Measurements from ENCODE around the gene AGPAT3.
"Not testable (repeated sequence)": the region's sequence is repeated elsewhere in the genome, so short reads cannot be mapped to it uniquely, and the experiment has no call there.

AGPAT3 gene

GRCh38 chr21:43864962-43865539 lies at the start of gene AGPAT3:
AGPAT3 (plus strand) TSS chr21:43865223; CDS start chr21:43959682, 94,459 bp downstream.
- FAIRE-seq, result no peak

GRCh38 chr21:43815991-43816390 lies 49.0 kb upstream of the AGPAT3 start:
- no peak for FAIRE-seq

GRCh38 chr21:43816611-43817071 lies 48.4 kb upstream of the AGPAT3 start:
- no peak for FAIRE-seq

- FAIRE-seq, result no peak
These were observed 47.6 kb upstream of the AGPAT3 start for GRCh38 chr21:43817157-43818086.

GRCh38 chr21:43818685-43819084 lies 46.3 kb upstream of the AGPAT3 start:
- no peak for FAIRE-seq

- FAIRE-seq, result no peak
These were observed 45.3 kb upstream of the AGPAT3 start for GRCh38 chr21:43819511-43820405.

GRCh38 chr21:43820466-43820865 lies 44.6 kb upstream of the AGPAT3 start:
- FAIRE-seq, result no peak

- not testable (repeated sequence) for FAIRE-seq
These were observed 42.9 kb upstream of the AGPAT3 start for GRCh38 chr21:43822166-43822565.

GRCh38 chr21:43822741-43823140 lies 42.3 kb upstream of the AGPAT3 start:
- not testable (repeated sequence) for FAIRE-seq

GRCh38 chr21:43824333-43825241 lies 40.4 kb upstream of the AGPAT3 start:
- FAIRE-seq, result no peak

GRCh38 chr21:43825242-43825935 lies 39.6 kb upstream of the AGPAT3 start:
- no peak for FAIRE-seq

- no peak for FAIRE-seq
These were observed 38.9 kb upstream of the AGPAT3 start for GRCh38 chr21:43825936-43826622.

- FAIRE-seq, result no peak
These were observed 38.4 kb upstream of the AGPAT3 start for GRCh38 chr21:43826623-43826974.

- FAIRE-seq, result no peak
These were observed 37.9 kb upstream of the AGPAT3 start for GRCh38 chr21:43827015-43827611.

GRCh38 chr21:43829161-43829560 lies 35.9 kb upstream of the AGPAT3 start:
- FAIRE-seq, result no peak

GRCh38 chr21:43829575-43830119 lies 35.4 kb upstream of the AGPAT3 start:
- no peak for FAIRE-seq

GRCh38 chr21:43832158-43832550 lies 32.9 kb upstream of the AGPAT3 start:
- FAIRE-seq, result no peak

- no peak for FAIRE-seq
These were observed 32.4 kb upstream of the AGPAT3 start for GRCh38 chr21:43832648-43833047.

GRCh38 chr21:43834146-43834905 lies 30.7 kb upstream of the AGPAT3 start:
- no peak for FAIRE-seq

Data from A204.1 (cell line).